HEK293 (cell line): ENCODE data around the gene SYCP2.

ENCODE experiments used
- CTCF ChIA-PET: fragments of 350-600 bp; formaldehyde crosslinking; extraction: SDS; loops from one replicate; lab custom pipeline; 2021; ENCODE audit warnings: antibody characterized with exemption; lab: Yijun Ruan, JAX
- POLR2A ChIA-PET: fragments of 300-600 bp; formaldehyde crosslinking; extraction: SDS; loops from one replicate; lab custom pipeline; 2020; ENCODE audit warnings: antibody characterized with exemption, inconsistent platforms; lab: Yijun Ruan, JAX
- H3K27ac ChIP-seq: fragments of 200-500 bp; sonication (Bioruptor generic); 2 replicates; pipeline ENCODE4 v1.5.1; 2014; ENCODE audit warnings: low read depth, low read length, control low read depth, inconsistent platforms; ENCODE audit errors: extremely low read depth
- H3K36me3 ChIP-seq, 2 experiments: fragments of 200-500 bp in 1 of 2; sonication (Bioruptor generic) in 1 of 2; 1 replicate in 1 of 2; 2 replicates in 1 of 2; pipeline ENCODE4 v1.5.1; 2014 to 2017; ENCODE audit warnings: inconsistent platforms in 2 of 2, low read length in 2 of 2; ENCODE audit not compliant: control insufficient read depth in 2 of 2, insufficient read depth in 1 of 2
- H3K4me1 ChIP-seq: fragments of 200-500 bp; sonication (Bioruptor generic); 2 replicates; pipeline ENCODE4 v1.5.1; 2014; ENCODE audit warnings: mild to moderate bottlenecking, low read length, inconsistent platforms; ENCODE audit not compliant: control insufficient read depth, insufficient read depth
- H3K4me3 ChIP-seq: 2 replicates; pipeline ENCODE4 v1.5.1; 2011; ENCODE audit warnings: low read depth, mild to moderate bottlenecking, control low read depth, low read length, moderate library complexity
- H3K9me3 ChIP-seq: fragments of 200-500 bp; sonication (Bioruptor generic); 2 replicates; pipeline ENCODE4 v1.5.1; 2014; ENCODE audit warnings: low read depth, low read length, inconsistent platforms; ENCODE audit not compliant: control insufficient read depth, insufficient read depth
- BCL6B ChIP-seq: fragments of 450-650 bp; formaldehyde crosslinking; IDR thresholded peaks from 2 replicates; pipeline ENCODE4 v1.5.1; 2017; ENCODE audit warnings: missing biosample characterization, missing genetic modification characterization
- KLF1 ChIP-seq: fragments of 450-650 bp; formaldehyde crosslinking; IDR thresholded peaks from 2 replicates; pipeline ENCODE4 v1.5.1; 2016; ENCODE audit warnings: missing biosample characterization, missing genetic modification characterization
- PRDM6 ChIP-seq: fragments of 450-650 bp; formaldehyde crosslinking; IDR thresholded peaks from 2 replicates; pipeline ENCODE4 v1.5.1; 2017; ENCODE audit warnings: missing biosample characterization, missing genetic modification characterization
- REST ChIP-seq: fragments of 450-650 bp; formaldehyde crosslinking; IDR thresholded peaks from 2 replicates; pipeline ENCODE4 v1.5.1; 2016; ENCODE audit warnings: missing biosample characterization, missing genetic modification characterization
- YY2 ChIP-seq: fragments of 450-650 bp; formaldehyde crosslinking; IDR thresholded peaks from 2 replicates; pipeline ENCODE4 v1.5.1; 2016; ENCODE audit warnings: missing biosample characterization, missing genetic modification characterization
- ZBTB6 ChIP-seq: fragments of 450-650 bp; formaldehyde crosslinking; IDR thresholded peaks from 2 replicates; pipeline ENCODE4 v1.5.1; 2017; ENCODE audit warnings: missing biosample characterization, missing genetic modification characterization
- ZNF10 ChIP-seq: fragments of 450-650 bp; formaldehyde crosslinking; IDR thresholded peaks from 2 replicates; pipeline ENCODE4 v1.5.1; 2017; ENCODE audit warnings: missing biosample characterization, missing genetic modification characterization
- ZNF133 ChIP-seq: fragments of 450-650 bp; formaldehyde crosslinking; IDR thresholded peaks from 2 replicates; pipeline ENCODE4 v1.5.1; 2016; ENCODE audit warnings: missing biosample characterization, missing genetic modification characterization
- ZNF140 ChIP-seq: fragments of 450-650 bp; formaldehyde crosslinking; IDR thresholded peaks from 2 replicates; pipeline ENCODE4 v1.5.1; 2016; ENCODE audit warnings: missing biosample characterization, missing genetic modification characterization
- ZNF155 ChIP-seq: fragments of 450-650 bp; formaldehyde crosslinking; IDR thresholded peaks from 2 replicates; pipeline ENCODE4 v1.5.1; 2016; ENCODE audit warnings: missing biosample characterization, missing genetic modification characterization
- ZNF174 ChIP-seq: fragments of 450-650 bp; formaldehyde crosslinking; IDR thresholded peaks from 2 replicates; pipeline ENCODE4 v1.5.0; 2017; ENCODE audit warnings: missing biosample characterization, mild to moderate bottlenecking, missing genetic modification characterization
- ZNF175 ChIP-seq: fragments of 450-650 bp; formaldehyde crosslinking; IDR thresholded peaks from 2 replicates; pipeline ENCODE4 v1.5.1; 2016; ENCODE audit warnings: missing biosample characterization, missing genetic modification characterization
- ZNF19 ChIP-seq: fragments of 450-650 bp; formaldehyde crosslinking; IDR thresholded peaks from 2 replicates; pipeline ENCODE4; 2016; ENCODE audit warnings: missing biosample characterization, missing genetic modification characterization, low read depth
- ZNF324 ChIP-seq: fragments of 450-650 bp; formaldehyde crosslinking; IDR thresholded peaks from 2 replicates; pipeline ENCODE4 v1.5.1; 2016; ENCODE audit warnings: missing biosample characterization, missing genetic modification characterization
- ZNF48 ChIP-seq: fragments of 450-650 bp; formaldehyde crosslinking; IDR thresholded peaks from 2 replicates; pipeline ENCODE4 v1.5.1; 2016; ENCODE audit warnings: missing biosample characterization, missing genetic modification characterization
- ZNF776 ChIP-seq: fragments of 450-650 bp; formaldehyde crosslinking; IDR thresholded peaks from 2 replicates; pipeline ENCODE4 v1.5.0; 2017; ENCODE audit warnings: missing biosample characterization, missing genetic modification characterization, borderline replicate concordance
- ZNF777 ChIP-seq: fragments of 450-650 bp; formaldehyde crosslinking; IDR thresholded peaks from 2 replicates; pipeline ENCODE4 v1.5.1; 2017; ENCODE audit warnings: missing biosample characterization, missing genetic modification characterization, borderline replicate concordance

SYCP2 gene

GRCh38 chr20:59983076-59983475 lies 49.6 kb upstream of the SYCP2 start (continued):
- TF ChIP-seq BCL6B (tag by site-specific recombination) = no peak
- TF ChIP-seq, all 188 proteins: peak for 0

GRCh38 chr20:59977086-59977485 lies 43.6 kb upstream of the SYCP2 start:
- H3K27ac ChIP-seq = no peak overlapping the region
- POLR2A ChIA-PET = no interaction called here
- TF ChIP-seq ZNF776 (tag by site-specific recombination) (no peak), YY2 (tag by site-specific recombination) (no peak), ZNF777 (no peak), ZBTB6 (tag by site-specific recombination) (no peak), ZNF48 (no peak), REST (tag by site-specific recombination) (no peak), ZNF155 (tag by site-specific recombination) (no peak), ZNF10 (tag by site-specific recombination) (no peak), ZNF324 (no peak), ZNF174 (no peak), ZNF140 (tag by site-specific recombination) (no peak), ZNF19 (tag by site-specific recombination) (no peak), KLF1 (no peak), ZNF175 (tag by site-specific recombination) (no peak)
- no peak overlapping the region for H3K4me3 ChIP-seq
- no peaks in the 10 kb centered on the region for H3K36me3 ChIP-seq
- CTCF ChIA-PET = interaction anchor here (0.5 kb wide), 1 partner anchor 404 kb away, joined by 3 read pairs; no protein-coding TSS in a partner anchor
- no peaks in the 10 kb centered on the region for H3K9me3 ChIP-seq
- H3K4me1 ChIP-seq = no peaks in the 10 kb centered on the region

GRCh38 chr20:59976156-59976782 lies 42.8 kb upstream of the SYCP2 start:
- no peaks in the 10 kb centered on the region for H3K9me3 ChIP-seq
- ChIA-PET POLR2A (no interaction called here), CTCF (interaction anchor here (1.3 kb wide), 1 partner anchor 21 kb away, joined by 4 read pairs; no protein-coding TSS in a partner anchor)
- no peaks in the 10 kb centered on the region for H3K4me1 ChIP-seq
- TF ChIP-seq PRDM6 (tag by site-specific recombination) = peak; percentile 43; the same call in 1 of the 2 replicates
- no peak for TF ChIP-seq ZNF133 (tag by site-specific recombination)
- H3K4me3 ChIP-seq = no peak overlapping the region
- no peaks in the 10 kb centered on the region for H3K36me3 ChIP-seq
- H3K27ac ChIP-seq = no peak overlapping the region
